GM21619 (cell line): ENCODE results near the gene ANKRD42.
"Not testable (repeated sequence)": the region's sequence is repeated elsewhere in the genome, so short reads cannot be mapped to it uniquely, and the experiment has no call there.

Source experiments
- ATAC-seq: cut with Tn5 transposase; IDR thresholded peaks from one replicate; pipeline ENCODE4 v1.9.1; 2021; ENCODE audit not compliant: unreplicated experiment

Gene ANKRD42

DNA sequence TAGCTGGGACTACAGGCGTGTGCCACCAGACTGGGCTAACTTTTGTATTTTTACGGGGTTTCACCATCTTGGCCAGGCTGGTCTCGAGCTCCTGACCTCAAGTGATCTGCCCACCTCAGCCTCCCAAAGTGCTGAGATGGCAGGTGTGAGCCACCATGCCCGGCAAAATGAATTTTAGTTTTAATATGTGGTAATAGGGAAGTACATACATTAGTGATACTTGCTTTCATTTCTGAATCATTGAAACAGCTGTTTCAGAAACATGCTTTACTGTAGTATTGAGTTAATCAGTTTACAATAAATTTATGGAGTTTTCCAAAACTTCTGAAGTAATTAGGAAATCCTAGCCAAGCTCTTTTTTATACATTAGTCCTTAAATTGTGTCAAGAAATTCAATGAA is 21.0 kb upstream of the ANKRD42 start:
- no peak for ATAC-seq

GRCh38 chr11:83174008-83174407 is 19.5 kb upstream of the ANKRD42 start:
- ATAC-seq = no peak

GRCh38 chr11:83175815-83176214 is 17.7 kb upstream of the ANKRD42 start:
- no peak for ATAC-seq

DNA sequence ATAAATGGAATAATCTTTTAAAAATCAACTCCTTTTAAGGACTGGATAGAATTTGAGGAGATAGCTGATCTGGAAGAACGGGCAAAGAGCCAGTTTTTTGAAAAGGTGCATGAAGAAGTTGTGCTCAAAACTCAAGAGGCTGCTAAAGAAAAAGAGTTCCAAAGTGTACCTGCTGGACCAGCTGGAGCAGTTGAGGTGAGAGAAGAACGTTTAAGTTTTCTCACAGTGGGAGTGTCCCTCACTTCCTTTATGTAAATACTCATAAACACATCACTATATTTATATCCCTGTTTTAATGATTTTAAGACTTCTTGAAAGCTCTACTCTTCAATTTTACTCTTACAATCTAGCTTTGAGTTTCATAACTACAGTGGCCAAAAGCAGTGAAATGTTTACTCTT is 11.7 kb upstream of the ANKRD42 start:
- no peak for ATAC-seq

- no peak for ATAC-seq
Observed at GRCh38 chr11:83185767-83186166, 7.7 kb upstream of the ANKRD42 start.

- ATAC-seq = no peak
Observed at GRCh38 chr11:83187465-83187864, 6.0 kb upstream of the ANKRD42 start.

- ATAC-seq = no peak
Observed at GRCh38 chr11:83191491-83191890, 2.0 kb upstream of the ANKRD42 start.

- no peak for ATAC-seq
Observed at GRCh38 chr11:83191986-83192385, 1.5 kb upstream of the ANKRD42 start.

GRCh38 chr11:83192606-83193245 is 786 bp upstream of the ANKRD42 start:
- no peak for ATAC-seq

- peak; percentile 50 for ATAC-seq
Observed at GRCh38 chr11:83194281-83195142, 1.0 kb downstream of the ANKRD42 start.

GRCh38 chr11:83195143-83195466 is 1.6 kb downstream of the ANKRD42 start:
- ATAC-seq = no peak

DNA sequence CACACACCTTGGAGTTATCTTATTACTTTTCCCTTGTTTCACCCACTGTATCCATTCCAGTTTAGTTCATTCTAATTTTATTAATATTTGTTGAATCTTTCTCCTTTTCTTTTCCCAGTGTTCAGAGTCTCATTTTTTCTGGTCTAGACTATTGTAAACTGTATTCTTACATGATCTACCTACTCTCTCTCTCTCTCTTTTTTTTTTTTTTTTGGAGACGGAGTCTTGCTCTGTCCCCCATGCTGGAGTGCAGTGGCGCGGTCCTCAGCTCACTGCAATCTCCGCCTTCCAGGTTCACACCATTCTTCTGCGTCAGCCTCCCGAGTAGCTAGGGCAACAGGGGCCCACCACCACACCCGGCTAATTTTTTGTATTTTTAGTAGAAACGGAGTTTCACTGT is 2.1 kb downstream of the ANKRD42 start:
- no peak for ATAC-seq

DNA sequence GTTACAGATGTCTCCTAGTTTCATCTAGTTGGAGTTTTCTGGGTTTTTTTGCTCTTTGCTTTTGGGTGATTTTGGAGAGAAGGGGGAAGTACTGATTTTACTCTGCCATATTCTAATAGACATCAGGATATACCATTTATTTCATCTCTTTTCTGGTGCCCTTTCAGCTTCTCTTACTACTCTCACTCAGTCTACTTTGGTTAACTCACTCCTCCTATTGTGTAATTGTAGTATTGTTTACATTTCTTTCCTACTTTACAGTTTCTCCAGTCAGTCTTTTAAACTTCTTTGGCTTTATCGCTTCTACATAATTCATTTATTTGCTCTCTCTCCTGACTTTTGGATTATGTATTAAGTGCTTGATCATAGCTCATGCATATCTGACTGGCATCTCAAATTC is 6.5 kb downstream of the ANKRD42 start:
- ATAC-seq = no peak

DNA sequence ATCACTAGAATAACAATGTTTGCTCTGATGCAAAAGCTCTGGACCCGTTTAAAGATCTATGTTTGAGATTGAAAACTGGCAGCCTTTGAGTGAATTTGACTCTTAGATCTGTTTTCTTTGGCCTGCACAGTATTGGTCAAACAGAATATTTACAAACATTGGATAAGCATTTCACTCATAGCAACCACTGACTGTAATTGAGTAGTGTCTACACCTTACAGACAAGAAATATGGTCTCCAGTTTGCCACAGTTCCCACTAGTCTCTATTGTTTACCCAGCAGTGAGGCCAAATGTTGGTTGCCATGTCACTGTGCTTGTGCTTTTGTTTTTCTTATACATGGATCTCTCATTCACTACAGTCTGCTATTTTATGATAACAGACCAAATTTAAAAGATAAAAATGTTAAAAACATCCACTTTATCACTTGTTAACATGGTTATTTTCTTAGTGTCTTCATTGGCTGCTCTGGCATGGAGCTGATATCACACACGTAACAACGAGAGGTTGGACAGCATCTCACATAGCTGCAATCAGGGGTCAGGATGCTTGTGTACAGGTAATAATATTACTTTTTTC is 12.2 kb downstream of the ANKRD42 start:
- no peak for ATAC-seq

DNA sequence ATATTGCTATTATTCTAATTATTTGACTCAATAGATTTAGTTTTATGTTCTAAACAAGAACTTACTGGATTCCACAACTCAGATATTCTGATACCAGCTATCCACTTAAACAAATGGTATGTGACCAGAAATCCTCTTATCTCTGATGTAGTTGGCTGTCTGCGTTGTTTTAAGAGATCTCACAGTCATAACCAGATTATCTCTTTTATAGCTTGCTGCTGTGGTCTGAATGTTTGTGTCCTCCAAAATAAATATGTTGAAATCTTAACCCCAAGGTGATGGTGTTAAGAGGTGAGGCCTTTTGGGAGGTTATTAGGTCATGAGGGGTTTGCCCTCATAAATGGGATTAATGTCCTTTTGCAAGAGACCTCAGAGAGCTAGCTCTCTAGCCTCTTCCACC is 12.7 kb downstream of the ANKRD42 start:
- ATAC-seq = no peak

DNA sequence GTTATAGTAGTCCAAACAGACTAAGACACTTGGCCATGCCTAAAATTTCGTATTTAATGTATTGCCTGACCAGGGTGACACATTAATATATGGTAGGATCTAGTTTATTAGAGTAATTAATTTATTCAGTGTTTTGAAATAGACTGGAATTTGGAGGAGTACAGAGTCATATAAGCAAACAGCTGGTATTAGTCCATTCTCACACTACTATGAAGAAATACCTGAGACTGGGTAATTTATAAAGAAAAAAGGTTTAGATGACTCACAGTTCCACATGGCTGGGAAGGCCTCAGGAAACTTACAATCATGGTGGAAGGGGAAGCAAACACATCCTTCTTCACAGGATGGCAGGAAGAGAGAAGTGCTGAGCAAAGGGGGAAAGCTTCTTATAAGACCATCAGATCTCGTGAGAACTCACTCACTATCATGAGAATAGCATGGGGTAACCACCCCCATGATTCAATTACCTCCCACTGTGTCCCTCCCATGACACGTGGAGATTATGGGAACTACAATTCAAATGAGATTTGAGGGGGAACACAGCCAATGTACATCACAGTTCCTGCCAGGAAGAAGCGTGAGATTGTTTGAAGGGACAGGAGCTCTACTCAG is 13.4 kb downstream of the ANKRD42 start:
- not testable (repeated sequence) for ATAC-seq

DNA sequence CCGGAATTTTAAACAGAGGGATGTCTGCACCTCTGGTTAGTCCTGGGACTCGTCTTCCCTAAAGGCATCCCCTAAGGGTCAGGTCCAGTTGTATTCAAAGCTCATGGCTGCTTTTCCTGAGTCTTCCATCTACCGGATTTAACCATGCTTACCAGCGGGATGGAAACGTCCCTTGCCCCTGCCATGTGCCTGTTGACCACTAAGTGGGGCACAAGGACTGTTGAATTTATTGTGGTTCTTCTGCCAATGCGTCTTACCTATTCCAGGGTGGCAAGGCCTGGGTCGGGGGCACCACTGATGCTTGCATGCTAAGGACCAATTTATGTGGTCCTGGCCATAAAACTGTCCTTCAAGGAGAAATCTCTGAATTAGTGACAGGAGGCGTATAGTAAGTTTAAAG is 25.6 kb downstream of the ANKRD42 start:
- ATAC-seq = no peak

DNA sequence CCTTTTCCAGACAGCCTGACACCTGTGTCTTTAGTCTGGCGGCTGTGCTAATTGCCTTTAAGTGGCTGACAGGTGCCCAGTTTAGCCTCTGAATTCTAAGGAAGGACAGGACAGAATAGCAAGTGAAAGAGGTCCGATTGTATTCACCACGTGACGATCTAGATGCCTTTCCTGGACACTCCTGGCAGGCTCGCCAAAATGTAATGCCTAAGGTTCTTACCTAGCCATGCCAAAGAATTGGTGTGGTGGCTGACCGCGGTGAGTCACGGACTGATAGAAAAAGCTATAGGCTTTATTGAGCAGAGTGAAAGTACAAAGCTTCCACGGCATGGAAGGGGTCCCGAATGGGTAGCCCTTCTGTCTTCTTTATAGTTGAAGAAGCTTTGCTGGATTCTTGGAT is 26.7 kb downstream of the ANKRD42 start:
- ATAC-seq = no peak

GRCh38 chr11:83221694-83222093 is 28.2 kb downstream of the ANKRD42 start:
- ATAC-seq = no peak

- no peak for ATAC-seq
Observed at GRCh38 chr11:83222499-83222898, 29.0 kb downstream of the ANKRD42 start.

DNA sequence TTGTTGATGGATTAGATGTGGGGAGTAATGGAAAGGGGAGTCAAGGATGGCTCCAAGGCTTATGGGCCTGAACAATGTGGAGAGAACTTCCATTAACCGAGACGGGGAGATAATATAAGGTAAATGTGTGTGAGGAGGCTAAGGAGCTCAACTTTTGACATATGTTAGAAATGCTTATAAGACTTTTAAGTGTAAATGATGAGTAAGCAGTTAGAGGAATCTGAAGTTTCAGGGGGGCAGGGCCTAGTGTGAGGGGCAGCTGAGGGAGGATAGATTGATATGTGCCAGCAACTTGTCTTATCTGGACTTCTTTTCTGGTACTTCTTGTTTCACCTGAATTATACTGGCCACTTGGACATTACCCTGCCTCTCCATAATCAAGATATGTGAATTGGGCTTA is 29.9 kb downstream of the ANKRD42 start:
- no peak for ATAC-seq

GRCh38 chr11:83235825-83236224 is 42.3 kb downstream of the ANKRD42 start:
- ATAC-seq = no peak
